Lung (tissue), 12 donors: ENCODE measurements around the gene CYTH3. TPM values are rescaled to one million over a fixed set of nuclear protein-coding genes. Genes with fewer than 3 reads are reported as not detected.
A peak's percentile ranks its signal among the peaks of the same experiment; 100 is the strongest.

Experiments used
- ATAC-seq: fragments of 200-7000 bp; cut with Tn5 transposase; one replicate; pipeline ENCODE4 v1.9.1; 2020; ENCODE audit warnings: moderate number of reproducible peaks; ENCODE audit not compliant: insufficient read depth, low FRiP score
- DNase-seq, 3 donors: peaks; one replicate each; pipeline ENCODE4 v3.0.0-alpha.2; 2013 to 2017
- H3K27ac ChIP-seq, 2 donors: one replicate each; pipeline ENCODE4 v1.5.1; 2013; ENCODE audit warnings: mild to moderate bottlenecking in 2 of 2, moderate library complexity in 2 of 2, control low read depth in 1 of 2, inconsistent platforms in 1 of 2, low read depth in 1 of 2, low read length in 1 of 2
- H3K27me3 ChIP-seq, 3 donors: one replicate each; pipeline ENCODE4 v1.5.1; 2013; ENCODE audit warnings: low read length in 2 of 3; ENCODE audit not compliant: control insufficient read depth in 3 of 3, insufficient read depth in 3 of 3
- H3K36me3 ChIP-seq, 4 donors: one replicate each; pipeline ENCODE4 v1.5.1; 2013; ENCODE audit warnings: low read length in 4 of 4, mild to moderate bottlenecking in 1 of 4, moderate library complexity in 1 of 4; ENCODE audit not compliant: control insufficient read depth in 4 of 4, insufficient read depth in 4 of 4
- H3K4me1 ChIP-seq, 5 donors: one replicate each; pipeline ENCODE4 v1.5.1; 2013; ENCODE audit warnings: low read length in 5 of 5, mild to moderate bottlenecking in 2 of 5, moderate library complexity in 1 of 5; ENCODE audit not compliant: control insufficient read depth in 5 of 5, insufficient read depth in 5 of 5
- H3K4me3 ChIP-seq: one replicate; pipeline ENCODE4 v1.5.1; 2013; ENCODE audit warnings: mild to moderate bottlenecking, control low read depth, moderate library complexity
- H3K9ac ChIP-seq, 2 donors: one replicate each; pipeline ENCODE4 v1.5.1; 2013; ENCODE audit warnings: low read length in 2 of 2, control low read depth in 1 of 2; ENCODE audit not compliant: insufficient read depth in 1 of 2
- H3K9me3 ChIP-seq, 4 donors: one replicate each; pipeline ENCODE4 v1.5.1; 2013; ENCODE audit warnings: low read length in 3 of 4, mild to moderate bottlenecking in 1 of 4, moderate library complexity in 1 of 4; ENCODE audit not compliant: control insufficient read depth in 4 of 4, insufficient read depth in 3 of 4
- CTCF ChIP-seq: IDR thresholded peaks from 2 replicates; pipeline ENCODE4 v1.5.1; 2012; ENCODE audit warnings: mild to moderate bottlenecking; ENCODE audit errors: control extremely low read depth, extremely low read depth
- WGBS, 2 donors: extraction: QIAGEN DNeasy Blood & Tissue Kit; methylation state at CpG; one replicate each; pipeline ENCODE4 v1.1.7; 2013; 5-methylcytosine and 5-hydroxymethylcytosine counted together
- polyA plus RNA-seq, 2 donors: library from polyadenylated mRNA; stranded (reverse); fragments of 200-250 nt; gene quantifications; one replicate each; pipeline ENCODE4 v1.2.1, GENCODE V29; 2013
- total RNA-seq, 2 donors: library from RNA; depleted of rRNA in 1 of 2; stranded (reverse); fragments of >200 nt in 1 of 2; gene quantifications; one replicate each; pipeline ENCODE4 v1.2.1, GENCODE V29; 2014 to 2021
- donor health status: control.
- donor health status: control.
- donor health status: Bipolar disorder and iron deficiency.
- donor health status: healthy.
- donor health status: DM: yes; HTN: yes; CAD: no.

Gene CYTH3
- total and polyA plus RNA-seq, 4 donors = 8.2 to 28.7 (median 15.5) TPM

DNA sequence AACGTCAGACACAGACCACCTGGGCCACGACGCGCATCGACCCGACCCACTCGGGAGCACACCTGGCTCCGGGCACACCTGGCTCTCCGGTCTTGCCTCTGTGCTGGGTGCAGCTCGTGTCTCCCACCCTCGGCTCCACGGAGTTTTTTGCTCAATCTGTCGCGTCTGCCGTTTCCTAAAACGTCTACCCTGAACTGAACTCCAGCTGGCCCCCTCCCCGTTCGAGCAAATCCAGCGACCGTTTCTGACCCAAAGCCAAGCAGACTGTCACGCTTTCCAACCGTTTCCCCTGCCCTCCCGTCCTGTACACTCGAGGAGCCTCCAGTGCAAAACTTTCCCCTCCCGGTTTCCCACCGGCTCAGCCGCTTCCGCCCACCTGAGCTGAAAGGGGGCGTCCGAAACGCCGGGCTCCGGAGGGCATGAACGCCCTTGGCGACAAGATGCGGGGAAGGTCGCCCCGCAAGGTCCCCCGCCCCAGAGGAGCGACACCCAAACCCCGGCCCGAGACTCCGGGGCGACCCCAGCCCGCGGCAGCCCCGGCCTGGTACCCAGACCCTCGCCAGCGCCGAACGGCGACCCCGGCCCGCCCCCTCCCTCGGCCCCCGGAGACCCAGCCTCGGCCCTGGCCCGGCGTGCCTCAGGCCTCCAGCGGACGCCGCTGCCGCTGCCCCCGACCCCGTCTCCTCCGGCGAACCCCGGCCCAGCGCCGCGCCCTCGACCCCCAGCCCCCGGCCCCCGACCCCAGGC lies 557 bp downstream of the CYTH3 start:
- H3K36me3 ChIP-seq = no peaks in the 10 kb centered on the region
- H3K4me1 ChIP-seq = peaks cover 8 to 18% (median 9%) of the 10 kb centered on the region in 5 donors
- DNase-seq = peak; percentile 37 to 50 (median 43)
- H3K4me3 ChIP-seq = peak overlapping the region; percentile 61
- H3K27me3 ChIP-seq = no peaks in the 10 kb centered on the region
- H3K27ac ChIP-seq = peak overlapping the region; percentile 17 to 77
- no peak for ATAC-seq
- H3K9ac ChIP-seq = peak overlapping the region; percentile 7 to 66
- no peaks in the 10 kb centered on the region for H3K9me3 ChIP-seq
- no peak for TF ChIP-seq CTCF
- WGBS, 2 donors = 1% methylated on average over 48 to 74 of the region's 74 CpGs

GRCh38 chr7:6271060-6271658 lies 1.3 kb downstream of the CYTH3 start:
- Histone ChIP-seq H3K27ac (peak overlapping the region; percentile 17 to 77), H3K36me3 (no peaks in the 10 kb centered on the region), H3K9me3 (no peaks in the 10 kb centered on the region), H3K9ac (peak overlapping the region; percentile 7 to 66), H3K4me3 (peak overlapping the region; percentile 61), H3K27me3 (no peaks in the 10 kb centered on the region), H3K4me1 (peaks cover 8 to 18% (median 9%) of the 10 kb centered on the region in 5 donors)
- DNase-seq (peak; percentile 50 to 65 (median 55)), ATAC-seq (no peak)
- 1 to 3% methylated on average over 16 of the region's 16 CpGs for WGBS, 2 donors
- peak; percentile 13 for TF ChIP-seq CTCF

GRCh38 chr7:6269527-6269926 lies 2.9 kb downstream of the CYTH3 start:
- no peak for ATAC-seq
- no peak for TF ChIP-seq CTCF
- Histone ChIP-seq H3K4me3 (no peak overlapping the region), H3K27ac (peak overlapping the region in 1 of 2 donors; percentile 41), H3K4me1 (peaks cover 8 to 18% (median 9%) of the 10 kb centered on the region in 5 donors), H3K9ac (no peak overlapping the region), H3K9me3 (no peaks in the 10 kb centered on the region), H3K27me3 (no peaks in the 10 kb centered on the region), H3K36me3 (no peaks in the 10 kb centered on the region)
- DNase-seq = no peak
- 69 to 82% methylated on average over 4 of the region's 4 CpGs for WGBS, 2 donors
